Neuronal stem cell (in vitro differentiated cells): Measurements from ENCODE around the gene IL19.

ENCODE experiments used
- DNase-seq: peaks from one replicate; pipeline ENCODE4 v3.0.0-alpha.2; 2013; ENCODE audit warnings: low spot score
- H2AFZ ChIP-seq: one replicate; pipeline ENCODE4 v1.6.1; 2013; ENCODE audit warnings: mild to moderate bottlenecking, low read length, inconsistent platforms
- H2AK5ac ChIP-seq: 2 replicates; pipeline ENCODE4 v1.6.1; 2013; ENCODE audit warnings: low read depth, mild to moderate bottlenecking, inconsistent platforms, low read length, moderate library complexity, mixed read lengths
- H2BK120ac ChIP-seq: 2 replicates; pipeline ENCODE4 v1.6.1; 2013; ENCODE audit warnings: low read depth, mild to moderate bottlenecking, inconsistent platforms, low read length, moderate library complexity, mixed read lengths
- H2BK12ac ChIP-seq: one replicate; pipeline ENCODE4 v1.6.1; 2013; ENCODE audit warnings: low read length, inconsistent platforms
- H2BK15ac ChIP-seq: 2 replicates; pipeline ENCODE4 v1.6.1; 2013; ENCODE audit warnings: mild to moderate bottlenecking, low read length, inconsistent platforms, mixed read lengths
- H2BK5ac ChIP-seq: one replicate; pipeline ENCODE4 v1.6.1; 2013; ENCODE audit warnings: inconsistent platforms, mild to moderate bottlenecking, low read length, moderate library complexity
- H3K14ac ChIP-seq: one replicate; pipeline ENCODE4 v1.6.1; 2013; ENCODE audit warnings: low read length, inconsistent platforms
- H3K18ac ChIP-seq: 2 replicates; pipeline ENCODE4 v1.6.1; 2013; ENCODE audit warnings: low read length, inconsistent platforms
- H3K23ac ChIP-seq: 2 replicates; pipeline ENCODE4 v1.6.1; 2013; ENCODE audit warnings: low read depth, mild to moderate bottlenecking, mixed read lengths, low read length, inconsistent platforms; ENCODE audit not compliant: poor library complexity
- H3K27ac ChIP-seq: replicated peaks from 3 replicates; pipeline ENCODE4 v1.5.1; 2013; ENCODE audit warnings: low read length, inconsistent platforms
- H3K27me3 ChIP-seq, 3 experiments: 2 replicates each; pipeline ENCODE4 v1.6.1; 2013; ENCODE audit warnings: low read length in 3 of 3, mild to moderate bottlenecking in 2 of 3, inconsistent platforms in 1 of 3, low read depth in 1 of 3, mixed read lengths in 1 of 3, moderate library complexity in 1 of 3; ENCODE audit not compliant: control insufficient read depth in 3 of 3, insufficient read depth in 3 of 3
- H3K36me3 ChIP-seq, 2 donors: replicated peaks in 1 of 2; 2 replicates each; pipeline ENCODE4 v1.6.1; 2013; ENCODE audit warnings: low read length in 2 of 2; ENCODE audit not compliant: control insufficient read depth in 2 of 2, insufficient read depth in 2 of 2
- H3K4ac ChIP-seq: 2 replicates; pipeline ENCODE4 v1.6.1; 2013; ENCODE audit warnings: inconsistent platforms, mild to moderate bottlenecking, low read length, moderate library complexity
- H3K4me1 ChIP-seq, 2 donors: 1 replicate in 1 of 2; 2 replicates in 1 of 2; pipeline ENCODE4 v1.6.1; 2013; ENCODE audit warnings: low read length in 2 of 2, low read depth in 1 of 2; ENCODE audit not compliant: control insufficient read depth in 2 of 2, insufficient read depth in 1 of 2
- H3K4me2 ChIP-seq: one replicate; pipeline ENCODE4 v1.6.1; 2013; ENCODE audit warnings: mild to moderate bottlenecking, low read length, inconsistent platforms; ENCODE audit not compliant: insufficient read depth, poor library complexity, severe bottlenecking
- H3K4me3 ChIP-seq, 2 donors: 2 replicates each; pipeline ENCODE4 v1.5.1; 2013; ENCODE audit warnings: low read length in 2 of 2, mild to moderate bottlenecking in 2 of 2, inconsistent platforms in 1 of 2, moderate library complexity in 1 of 2
- H3K79me1 ChIP-seq: one replicate; pipeline ENCODE4 v1.6.1; 2013; ENCODE audit warnings: low read depth, mild to moderate bottlenecking, inconsistent platforms, low read length, moderate library complexity
- H3K9ac ChIP-seq: one replicate; pipeline ENCODE4 v1.6.1; 2013; ENCODE audit warnings: mild to moderate bottlenecking, low read depth, low read length, inconsistent platforms; ENCODE audit not compliant: poor library complexity
- H3K9me3 ChIP-seq, 2 donors: replicated peaks in 1 of 2; 2 replicates each; pipeline versions ENCODE3 to v1.6.1; 2013; ENCODE audit warnings: low read length in 2 of 2, mild to moderate bottlenecking in 2 of 2, inconsistent platforms in 1 of 2, low read depth in 1 of 2, mixed read lengths in 1 of 2, moderate library complexity in 1 of 2; ENCODE audit not compliant: control insufficient read depth in 2 of 2, insufficient read depth in 1 of 2
- H4K8ac ChIP-seq: one replicate; pipeline ENCODE4 v1.6.1; 2013; ENCODE audit warnings: low read depth, mild to moderate bottlenecking, inconsistent platforms, low read length, moderate library complexity
- H4K91ac ChIP-seq: one replicate; pipeline ENCODE4 v1.6.1; 2013; ENCODE audit warnings: low read length, low read depth, mild to moderate bottlenecking, inconsistent platforms; ENCODE audit not compliant: poor library complexity
- WGBS, 2 donors: extraction: QIAGEN DNeasy Blood & Tissue Kit; methylation state at CpG; one replicate each; pipeline ENCODE4 v1.1.7; 2013; ENCODE audit warnings: missing lambda C conversion rate in 2 of 2, mixed read lengths in 1 of 2; ENCODE audit not compliant: insufficient read length in 2 of 2, insufficient replicate concordance in 1 of 2; ENCODE audit errors: extremely low coverage in 2 of 2; 5-methylcytosine and 5-hydroxymethylcytosine counted together

IL19 gene

GRCh38 chr1:206855859-206856258 lies 85.3 kb downstream of the IL19 start:
- Histone ChIP-seq H3K36me3 (no peaks in the 10 kb centered on the region), H2BK12ac (no peak overlapping the region), H3K4me1 (no peaks in the 10 kb centered on the region), H2AFZ (no peak overlapping the region), H3K14ac (no peak overlapping the region), H3K9me3 (no peaks in the 10 kb centered on the region), H3K18ac (no peak overlapping the region), H3K4me3 (no peak overlapping the region), H3K79me1 (no peaks in the 10 kb centered on the region), H3K23ac (no peak overlapping the region), H3K27me3 (peaks cover 0 to 5% (median 0%) of the 10 kb centered on the region in 3 experiments), H2AK5ac (no peak overlapping the region), H2BK5ac (no peak overlapping the region), H3K4ac (no peak overlapping the region), H4K8ac (no peak overlapping the region), H3K9ac (no peak overlapping the region), H3K4me2 (no peak overlapping the region), H4K91ac (no peak overlapping the region), H3K27ac (no peak overlapping the region), H2BK120ac (no peak overlapping the region), H2BK15ac (no peak overlapping the region)
- no CpG with 5 or more reads among the region's 2 CpGs for WGBS, 2 donors
- DNase-seq: no peak

- H3K4me3 ChIP-seq: no peak overlapping the region
- no peak overlapping the region for H3K14ac ChIP-seq
- no peak overlapping the region for H3K27ac ChIP-seq
- no peak for DNase-seq
- H3K4me2 ChIP-seq: no peak overlapping the region
- no peak overlapping the region for H2BK15ac ChIP-seq
- no peak overlapping the region for H4K91ac ChIP-seq
- H3K36me3 ChIP-seq: no peaks in the 10 kb centered on the region
- H3K9ac ChIP-seq: no peak overlapping the region
- H2AK5ac ChIP-seq: no peak overlapping the region
- H4K8ac ChIP-seq: no peak overlapping the region
- peaks cover 0 to 8% (median 0%) of the 10 kb centered on the region in 3 experiments for H3K27me3 ChIP-seq
- no peak overlapping the region for H2BK5ac ChIP-seq
- no peaks in the 10 kb centered on the region for H3K4me1 ChIP-seq
- WGBS, 2 donors: no CpG with 5 or more reads among the region's 5 CpGs
- no peak overlapping the region for H3K18ac ChIP-seq
- no peak overlapping the region for H3K4ac ChIP-seq
- no peak overlapping the region for H2AFZ ChIP-seq
- no peak overlapping the region for H2BK12ac ChIP-seq
- no peak overlapping the region for H3K23ac ChIP-seq
- no peaks in the 10 kb centered on the region for H3K9me3 ChIP-seq
- no peaks in the 10 kb centered on the region for H3K79me1 ChIP-seq
- no peak overlapping the region for H2BK120ac ChIP-seq
Measured at GRCh38 chr1:206856674-206857464, 86.3 kb downstream of the IL19 start.

GRCh38 chr1:206859082-206859521 lies 88.5 kb downstream of the IL19 start:
- Histone ChIP-seq H3K14ac (peak overlapping the region; percentile 76), H3K79me1 (no peaks in the 10 kb centered on the region), H2BK5ac (no peak overlapping the region), H2BK120ac (no peak overlapping the region), H4K8ac (no peak overlapping the region), H3K9ac (no peak overlapping the region), H3K4me2 (no peak overlapping the region), H2BK15ac (no peak overlapping the region), H3K4ac (no peak overlapping the region), H4K91ac (no peak overlapping the region), H3K36me3 (no peaks in the 10 kb centered on the region), H2BK12ac (no peak overlapping the region), H3K18ac (no peak overlapping the region), H2AK5ac (peak overlapping the region; percentile 44), H2AFZ (peak overlapping the region; percentile 19), H3K27me3 (peaks cover 0 to 8% (median 0%) of the 10 kb centered on the region in 3 experiments), H3K23ac (no peak overlapping the region), H3K4me1 (no peaks in the 10 kb centered on the region), H3K9me3 (no peaks in the 10 kb centered on the region), H3K4me3 (no peak overlapping the region), H3K27ac (no peak overlapping the region)
- no CpG with 5 or more reads among the region's 5 CpGs for WGBS, 2 donors
- no peak for DNase-seq

GRCh38 chr1:206860165-206860564 lies 89.6 kb downstream of the IL19 start:
- Histone ChIP-seq H3K4ac (no peak overlapping the region), H4K91ac (no peak overlapping the region), H3K18ac (no peak overlapping the region), H2AK5ac (no peak overlapping the region), H2BK12ac (no peak overlapping the region), H3K9me3 (no peaks in the 10 kb centered on the region), H2BK120ac (no peak overlapping the region), H3K4me2 (no peak overlapping the region), H3K27ac (no peak overlapping the region), H2BK5ac (no peak overlapping the region), H3K9ac (no peak overlapping the region), H3K23ac (no peak overlapping the region), H2BK15ac (no peak overlapping the region), H4K8ac (no peak overlapping the region), H3K4me1 (no peaks in the 10 kb centered on the region), H3K4me3 (no peak overlapping the region), H3K27me3 (peaks cover 0 to 8% (median 0%) of the 10 kb centered on the region in 3 experiments), H3K79me1 (no peaks in the 10 kb centered on the region), H3K36me3 (no peaks in the 10 kb centered on the region), H2AFZ (no peak overlapping the region), H3K14ac (no peak overlapping the region)
- no CpG with 5 or more reads among the region's 4 CpGs for WGBS, 2 donors
- no peak for DNase-seq
